ENCODE measurements around the gene PRDX5.

PRDX5 gene

DNA sequence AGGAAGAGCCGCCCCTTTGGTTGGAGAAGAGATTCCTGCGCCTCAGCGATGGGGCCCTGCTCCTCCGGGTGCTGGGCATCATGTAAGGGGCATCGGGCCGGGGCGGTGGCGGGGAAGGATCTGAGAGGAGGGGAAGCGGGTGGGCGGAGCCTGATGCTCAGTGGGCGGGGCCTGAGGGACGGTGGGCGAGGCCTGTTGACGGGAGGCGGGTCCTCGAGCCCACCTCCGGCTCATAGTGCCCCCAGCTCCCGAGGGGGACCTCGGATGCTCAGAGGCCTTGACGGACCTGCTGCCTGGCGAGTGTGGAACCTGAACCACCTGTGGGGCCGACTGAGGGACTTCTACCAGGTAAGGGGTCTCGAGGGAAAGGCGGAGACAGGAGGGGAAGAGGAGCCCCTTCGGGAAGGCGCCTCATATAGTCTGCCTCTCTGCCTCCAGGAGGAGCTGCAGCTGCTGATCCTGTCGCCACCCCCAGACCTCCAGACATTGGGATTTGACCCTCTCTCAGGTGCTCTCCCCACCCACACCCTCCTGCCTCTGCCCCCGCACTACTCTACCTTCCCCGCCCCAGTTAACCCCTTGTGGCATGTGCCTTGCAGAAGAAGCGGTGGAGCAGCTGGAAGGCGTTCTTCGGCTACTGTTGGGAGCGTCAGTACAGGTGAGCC is 22.9 kb downstream of the PRDX5 start:
- H3K27me3 ChIP-seq (ENCODE audit: low read length): no peaks in the 10 kb centered on the region
- H3K27ac ChIP-seq (ENCODE audit: low read depth, low read length): peak overlapping the region; percentile 92
- H3K4me3 ChIP-seq (ENCODE audit: insufficient read depth, low read length, poor library complexity, severe bottlenecking): peak overlapping the region; percentile 54
- H3K9me3 ChIP-seq (ENCODE audit: insufficient read depth, low read length): no peaks in the 10 kb centered on the region
- peaks cover 5% of the 10 kb centered on the region; the same call in 1 of the 2 replicates for H3K79me2 ChIP-seq (ENCODE audit: insufficient read depth, low read length)
- TF ChIP-seq, protein P1, sequence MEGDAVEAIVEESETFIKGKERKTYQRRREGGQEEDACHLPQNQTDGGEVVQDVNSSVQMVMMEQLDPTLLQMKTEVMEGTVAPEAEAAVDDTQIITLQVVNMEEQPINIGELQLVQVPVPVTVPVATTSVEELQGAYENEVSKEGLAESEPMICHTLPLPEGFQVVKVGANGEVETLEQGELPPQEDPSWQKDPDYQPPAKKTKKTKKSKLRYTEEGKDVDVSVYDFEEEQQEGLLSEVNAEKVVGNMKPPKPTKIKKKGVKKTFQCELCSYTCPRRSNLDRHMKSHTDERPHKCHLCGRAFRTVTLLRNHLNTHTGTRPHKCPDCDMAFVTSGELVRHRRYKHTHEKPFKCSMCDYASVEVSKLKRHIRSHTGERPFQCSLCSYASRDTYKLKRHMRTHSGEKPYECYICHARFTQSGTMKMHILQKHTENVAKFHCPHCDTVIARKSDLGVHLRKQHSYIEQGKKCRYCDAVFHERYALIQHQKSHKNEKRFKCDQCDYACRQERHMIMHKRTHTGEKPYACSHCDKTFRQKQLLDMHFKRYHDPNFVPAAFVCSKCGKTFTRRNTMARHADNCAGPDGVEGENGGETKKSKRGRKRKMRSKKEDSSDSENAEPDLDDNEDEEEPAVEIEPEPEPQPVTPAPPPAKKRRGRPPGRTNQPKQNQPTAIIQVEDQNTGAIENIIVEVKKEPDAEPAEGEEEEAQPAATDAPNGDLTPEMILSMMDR (IDR thresholded peaks at IDR 0.05; ENCODE audit: insufficient read depth, low read length, poor library complexity, severe bottlenecking): no peak
- TF ChIP-seq EZH2phosphoT487 (conservative IDR thresholded peaks at IDR 0.05; ENCODE audit: low read length): no peak
- peak overlapping the region; percentile 31 for H2AFZ ChIP-seq (ENCODE audit: low read depth, low read length, severe bottlenecking)
- H3K36me3 ChIP-seq (ENCODE audit: low read length): no peaks in the 10 kb centered on the region
- H3K9me2 ChIP-seq (replicated peaks; ENCODE audit: insufficient read depth, low read length): no peaks in the 10 kb centered on the region
- peak overlapping the region; percentile 70 for H3K9ac ChIP-seq (ENCODE audit: low read length)
- no peaks in the 10 kb centered on the region for H4K20me1 ChIP-seq (ENCODE audit: low read depth, low read length)
- H3F3A ChIP-seq (ENCODE audit: insufficient read depth): peaks cover 15% of the 10 kb centered on the region
- H3K4me2 ChIP-seq (ENCODE audit: low read depth, low read length, poor library complexity, severe bottlenecking): peak overlapping the region; percentile 89

DNA sequence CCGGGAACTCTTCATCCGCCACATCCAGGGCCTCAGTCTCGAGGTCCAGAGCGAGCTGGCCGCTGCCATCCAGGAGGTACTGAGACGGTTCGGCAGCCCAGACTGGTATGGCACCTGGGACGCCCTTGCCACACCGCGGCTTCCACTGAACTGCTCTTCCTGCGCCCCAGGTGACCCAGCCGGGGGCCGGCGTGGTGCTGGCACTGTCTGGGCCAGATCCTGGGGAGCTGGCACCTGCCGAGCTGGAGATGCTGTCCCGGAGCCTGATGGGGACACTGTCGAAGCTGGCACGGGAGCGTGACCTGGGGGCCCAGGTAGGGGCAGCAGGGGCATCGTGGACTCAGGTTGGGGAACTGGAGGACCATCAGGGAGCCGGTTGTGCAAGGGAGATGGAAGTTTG is 23.5 kb downstream of the PRDX5 start:
- Histone ChIP-seq H3F3A (ENCODE audit: insufficient read depth) (peaks cover 15% of the 10 kb centered on the region), H2AFZ (ENCODE audit: low read depth, low read length, severe bottlenecking) (no peak overlapping the region), H3K27ac (ENCODE audit: low read depth, low read length) (no peak overlapping the region), H3K4me2 (ENCODE audit: low read depth, low read length, poor library complexity, severe bottlenecking) (no peak overlapping the region), H3K27me3 (ENCODE audit: low read length) (no peaks in the 10 kb centered on the region), H3K79me2 (ENCODE audit: insufficient read depth, low read length) (peaks cover 5% of the 10 kb centered on the region; the same call in 1 of the 2 replicates), H4K20me1 (ENCODE audit: low read depth, low read length) (no peaks in the 10 kb centered on the region), H3K36me3 (ENCODE audit: low read length) (no peaks in the 10 kb centered on the region), H3K4me3 (ENCODE audit: insufficient read depth, low read length, poor library complexity, severe bottlenecking) (no peak overlapping the region), H3K9ac (ENCODE audit: low read length) (no peak overlapping the region), H3K9me3 (ENCODE audit: insufficient read depth, low read length) (no peaks in the 10 kb centered on the region), H3K9me2 (replicated peaks; ENCODE audit: insufficient read depth, low read length) (no peaks in the 10 kb centered on the region)
- no peak for TF ChIP-seq EZH2phosphoT487 (conservative IDR thresholded peaks at IDR 0.05; ENCODE audit: low read length)
- TF ChIP-seq, protein P1 (IDR thresholded peaks at IDR 0.05; ENCODE audit: insufficient read depth, low read length, poor library complexity, severe bottlenecking): no peak

DNA sequence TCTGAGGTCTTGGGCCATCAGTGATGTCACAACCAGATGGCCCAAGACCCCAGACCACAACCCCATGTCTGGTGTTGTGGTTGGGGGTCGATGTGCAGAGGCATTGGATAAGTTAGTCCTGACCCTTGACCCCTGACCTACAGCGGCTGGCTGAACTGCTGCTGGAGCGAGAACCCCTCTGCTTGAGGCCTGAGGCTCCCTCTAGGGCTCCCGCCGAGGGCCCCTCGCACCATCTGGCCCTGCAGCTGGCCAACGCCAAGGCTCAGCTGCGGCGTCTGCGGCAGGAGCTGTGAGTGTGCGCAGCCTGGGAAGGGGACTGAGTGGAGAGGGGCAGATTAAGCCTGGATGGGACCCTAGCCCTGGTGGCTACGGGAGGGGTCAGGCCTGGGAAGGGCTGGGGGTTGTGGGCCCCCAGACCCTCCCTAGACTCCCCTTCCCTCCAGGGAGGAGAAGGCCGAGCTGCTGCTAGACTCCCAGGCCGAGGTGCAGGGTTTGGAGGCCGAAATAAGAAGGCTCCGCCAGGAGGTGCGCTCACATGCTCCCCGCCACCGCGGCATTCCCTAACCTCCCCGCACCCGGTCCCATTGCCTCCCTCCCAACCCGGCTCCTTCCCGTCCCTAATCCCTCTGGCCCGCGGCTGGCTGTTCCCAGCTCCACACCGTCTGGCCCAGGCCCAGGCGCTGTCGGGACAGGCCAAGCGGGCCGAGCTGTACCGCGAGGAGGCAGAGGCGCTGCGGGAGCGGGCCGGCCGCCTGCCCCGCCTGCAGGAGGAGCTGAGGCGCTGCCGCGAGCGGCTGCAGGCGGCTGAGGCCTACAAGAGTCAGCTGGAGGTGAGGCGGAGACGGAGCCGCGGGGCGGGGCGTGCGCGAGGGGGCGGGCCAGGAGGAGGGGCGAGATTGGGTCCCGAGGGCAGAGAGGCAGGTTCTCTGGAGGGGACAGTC is 24.2 kb downstream of the PRDX5 start:
- peaks cover 5% of the 10 kb centered on the region; the same call in 1 of the 2 replicates for H3K79me2 ChIP-seq (ENCODE audit: insufficient read depth, low read length)
- H3K9ac ChIP-seq (ENCODE audit: low read length): no peak overlapping the region
- peaks cover 15% of the 10 kb centered on the region for H3F3A ChIP-seq (ENCODE audit: insufficient read depth)
- TF ChIP-seq, protein P1 (IDR thresholded peaks at IDR 0.05; ENCODE audit: insufficient read depth, low read length, poor library complexity, severe bottlenecking): peak; percentile 25
- no peak for TF ChIP-seq EZH2phosphoT487 (conservative IDR thresholded peaks at IDR 0.05; ENCODE audit: low read length)
- H3K4me2 ChIP-seq (ENCODE audit: low read depth, low read length, poor library complexity, severe bottlenecking): peak overlapping the region; percentile 35
- no peak overlapping the region for H3K4me3 ChIP-seq (ENCODE audit: insufficient read depth, low read length, poor library complexity, severe bottlenecking)
- no peaks in the 10 kb centered on the region for H4K20me1 ChIP-seq (ENCODE audit: low read depth, low read length)
- H3K9me2 ChIP-seq (replicated peaks; ENCODE audit: insufficient read depth, low read length): no peaks in the 10 kb centered on the region
- no peaks in the 10 kb centered on the region for H3K36me3 ChIP-seq (ENCODE audit: low read length)
- H3K9me3 ChIP-seq (ENCODE audit: insufficient read depth, low read length): no peaks in the 10 kb centered on the region
- no peaks in the 10 kb centered on the region for H3K27me3 ChIP-seq (ENCODE audit: low read length)
- H3K27ac ChIP-seq (ENCODE audit: low read depth, low read length): no peak overlapping the region
- H2AFZ ChIP-seq (ENCODE audit: low read depth, low read length, severe bottlenecking): no peak overlapping the region

All from SU-DHL-6 (cell line).